ENCODE measurements around the gene CDH7.

DNA sequence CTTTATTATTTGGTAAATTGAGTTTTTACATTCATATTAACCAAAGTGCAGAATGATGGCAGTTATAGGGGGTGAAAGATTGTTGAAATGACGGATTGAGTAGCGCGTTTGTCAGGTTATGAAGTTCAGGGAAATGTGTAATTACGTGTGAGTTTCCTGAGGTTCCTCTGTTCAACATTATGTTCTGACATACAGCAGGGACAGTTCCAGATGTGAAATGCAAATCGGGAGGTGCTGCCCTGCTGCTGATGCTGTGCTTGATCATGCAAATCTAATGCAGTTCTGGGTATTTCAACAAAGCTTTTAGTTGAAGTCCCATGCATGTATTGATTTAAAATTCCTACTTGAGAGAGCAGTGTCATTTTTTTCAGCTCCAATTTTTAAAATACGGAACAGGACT lies 57.9 kb downstream of the CDH7 start:
- TF ChIP-seq, protein P1, sequence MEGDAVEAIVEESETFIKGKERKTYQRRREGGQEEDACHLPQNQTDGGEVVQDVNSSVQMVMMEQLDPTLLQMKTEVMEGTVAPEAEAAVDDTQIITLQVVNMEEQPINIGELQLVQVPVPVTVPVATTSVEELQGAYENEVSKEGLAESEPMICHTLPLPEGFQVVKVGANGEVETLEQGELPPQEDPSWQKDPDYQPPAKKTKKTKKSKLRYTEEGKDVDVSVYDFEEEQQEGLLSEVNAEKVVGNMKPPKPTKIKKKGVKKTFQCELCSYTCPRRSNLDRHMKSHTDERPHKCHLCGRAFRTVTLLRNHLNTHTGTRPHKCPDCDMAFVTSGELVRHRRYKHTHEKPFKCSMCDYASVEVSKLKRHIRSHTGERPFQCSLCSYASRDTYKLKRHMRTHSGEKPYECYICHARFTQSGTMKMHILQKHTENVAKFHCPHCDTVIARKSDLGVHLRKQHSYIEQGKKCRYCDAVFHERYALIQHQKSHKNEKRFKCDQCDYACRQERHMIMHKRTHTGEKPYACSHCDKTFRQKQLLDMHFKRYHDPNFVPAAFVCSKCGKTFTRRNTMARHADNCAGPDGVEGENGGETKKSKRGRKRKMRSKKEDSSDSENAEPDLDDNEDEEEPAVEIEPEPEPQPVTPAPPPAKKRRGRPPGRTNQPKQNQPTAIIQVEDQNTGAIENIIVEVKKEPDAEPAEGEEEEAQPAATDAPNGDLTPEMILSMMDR (conservative IDR thresholded peaks at IDR 0.05 in 1 of 2, IDR thresholded peaks at IDR 0.05 in 1 of 2; ENCODE audit: extremely low read depth in 1 of 2, insufficient read depth in 1 of 2, low read depth in 1 of 2, low read length in 2 of 2) = no peak
- no peak for TF ChIP-seq EZH2 (IDR thresholded peaks at IDR 0.05; ENCODE audit: borderline replicate concordance, low read length)
